HFFc6 (cell line): ENCODE measurements around the gene ATF3. TPM values are rescaled to one million over a fixed set of nuclear protein-coding genes. Genes with fewer than 3 reads are reported as not detected.

Experiments used
- DNase-seq: peaks from one replicate; pipeline ENCODE4 v3.0.0-alpha.2; 2018
- H3K27ac Mint-ChIP-seq: 2 replicates; pipeline ENCODE4 v1.8.0; 2020; ENCODE audit warnings: mild to moderate bottlenecking, mixed read lengths
- H3K27me3 Mint-ChIP-seq: 2 replicates; pipeline ENCODE4 v1.8.0; 2021; ENCODE audit warnings: mild to moderate bottlenecking, moderate library complexity, mixed read lengths; ENCODE audit not compliant: insufficient read depth
- H3K36me3 Mint-ChIP-seq: 2 replicates; pipeline ENCODE4 v1.8.0; 2021; ENCODE audit warnings: low read depth, mixed read lengths
- H3K4me1 Mint-ChIP-seq: 2 replicates; pipeline ENCODE4 v1.8.0; 2020; ENCODE audit warnings: low read depth, mixed read lengths
- H3K4me3 Mint-ChIP-seq: 2 replicates; pipeline ENCODE4 v1.8.0; 2020; ENCODE audit warnings: mild to moderate bottlenecking, moderate library complexity, mixed read lengths
- H3K9me3 Mint-ChIP-seq: 2 replicates; pipeline ENCODE4 v1.8.0; 2020; ENCODE audit warnings: mild to moderate bottlenecking, mixed read lengths
- CTCF ChIP-seq: fragments of 200-600 bp; sonication (generic); IDR thresholded peaks from 2 replicates; pipeline ENCODE4 v1.5.0; 2021; ENCODE audit warnings: antibody characterized with exemption, mild to moderate bottlenecking
- total RNA-seq, 6 experiments: library from RNA; stranded (reverse); fragmentation: NEBNext Ultra II Directional; extraction: Animal tissue kit (Norgen Biotek cat#: 25700); gene quantifications; 2 replicates in 1 of 6; 3 replicates in 5 of 6; pipeline ENCODE4 v1.2.3, GENCODE V29; 2021

Gene ATF3
- total RNA-seq, 6 experiments from 2014 or later = 1.9 to 5.5 (median 4.8) TPM

DNA sequence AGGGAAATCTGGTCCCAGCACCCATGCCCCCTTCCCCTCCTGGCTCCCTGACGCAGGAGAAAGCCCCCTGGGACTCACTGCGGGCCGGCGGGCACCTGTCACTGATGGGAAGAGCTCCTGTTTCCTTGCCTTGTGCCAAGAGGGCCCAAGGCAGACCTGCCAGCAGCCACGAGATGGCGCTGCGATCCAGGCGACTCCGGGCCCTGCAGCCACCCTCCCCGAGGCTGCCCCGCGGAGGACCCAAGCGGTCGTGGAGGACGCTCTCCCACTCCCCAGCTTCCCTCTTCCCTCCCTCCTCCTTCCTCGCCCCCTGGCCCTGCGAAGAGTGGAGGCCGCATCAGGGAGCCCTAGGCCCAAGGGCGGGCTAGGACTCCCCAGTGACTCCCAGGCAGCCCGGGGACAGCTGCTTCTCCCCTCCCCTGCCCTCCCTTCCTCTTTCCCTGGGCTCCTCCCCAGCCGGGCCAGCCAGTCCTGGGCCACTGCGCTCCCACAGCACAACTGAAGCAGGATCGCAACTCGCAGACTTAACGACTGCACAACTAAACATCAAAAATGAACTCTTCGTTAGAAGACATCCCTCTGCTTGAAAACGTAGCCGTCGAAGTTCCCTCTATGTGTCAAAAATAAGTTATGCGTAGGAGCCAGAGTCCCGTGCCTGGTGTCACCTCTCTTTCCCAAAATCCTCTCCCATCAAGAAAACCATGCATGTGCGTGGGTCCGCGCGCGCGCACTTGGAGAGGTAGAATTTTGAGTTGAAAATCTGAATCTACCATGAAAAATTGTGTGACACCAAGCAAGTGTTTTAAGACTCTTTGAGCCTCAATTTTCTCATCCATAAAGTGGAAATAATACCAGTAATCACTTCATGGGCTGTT is 56.9 kb downstream of the ATF3 start:
- peak; percentile 99 for TF ChIP-seq CTCF
- peaks cover 17% of the 10 kb centered on the region for H3K27me3 Mint-ChIP-seq
- H3K9me3 Mint-ChIP-seq = no peaks in the 10 kb centered on the region
- peaks cover 39% of the 10 kb centered on the region for H3K4me1 Mint-ChIP-seq
- DNase-seq = peak; percentile 73
- H3K27ac Mint-ChIP-seq = peak overlapping the region; percentile 84
- no peaks in the 10 kb centered on the region for H3K36me3 Mint-ChIP-seq
- peak overlapping the region; percentile 88 for H3K4me3 Mint-ChIP-seq

GRCh38 chr1:212666116-212666775 is 57.7 kb downstream of the ATF3 start:
- no peak for TF ChIP-seq CTCF
- Mint-ChIP-seq H3K36me3 (no peaks in the 10 kb centered on the region), H3K4me1 (peaks cover 44% of the 10 kb centered on the region), H3K27me3 (peaks cover 16% of the 10 kb centered on the region), H3K9me3 (no peaks in the 10 kb centered on the region), H3K27ac (peak overlapping the region; percentile 100), H3K4me3 (no peak overlapping the region; the same call in 1 of the 2 replicates)
- DNase-seq = no peak

GRCh38 chr1:212667223-212668139 is 58.9 kb downstream of the ATF3 start:
- no peaks in the 10 kb centered on the region for H3K9me3 Mint-ChIP-seq
- DNase-seq = peak; percentile 98
- no peaks in the 10 kb centered on the region for H3K36me3 Mint-ChIP-seq
- peak overlapping the region; percentile 89 for H3K4me3 Mint-ChIP-seq
- peak; percentile 30 for TF ChIP-seq CTCF
- peaks cover 14% of the 10 kb centered on the region for H3K27me3 Mint-ChIP-seq
- peaks cover 56% of the 10 kb centered on the region for H3K4me1 Mint-ChIP-seq
- peak overlapping the region; percentile 100 for H3K27ac Mint-ChIP-seq

DNA sequence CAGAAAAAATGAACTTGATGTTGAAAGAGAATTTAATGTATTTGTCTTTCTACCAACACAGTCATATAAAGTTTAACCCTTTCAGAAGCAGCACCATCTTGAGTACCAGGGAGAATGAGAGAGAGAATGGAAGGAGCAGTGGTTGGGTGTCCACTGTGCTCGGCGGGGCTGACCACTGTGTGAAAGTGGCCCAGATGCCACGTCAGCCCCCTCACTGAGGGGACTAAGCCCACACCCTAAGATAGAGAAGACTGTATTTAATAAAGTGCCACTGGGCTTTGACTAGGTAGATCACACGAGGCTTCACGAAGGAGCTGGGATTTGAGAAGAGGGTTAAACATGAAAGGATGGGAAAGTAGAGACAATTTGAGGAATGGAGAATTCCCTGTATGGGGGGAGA is 59.9 kb downstream of the ATF3 start:
- no peak for TF ChIP-seq CTCF
- no peaks in the 10 kb centered on the region for H3K9me3 Mint-ChIP-seq
- no peaks in the 10 kb centered on the region for H3K36me3 Mint-ChIP-seq
- no peak for DNase-seq
- H3K4me1 Mint-ChIP-seq = peaks cover 57% of the 10 kb centered on the region
- H3K27me3 Mint-ChIP-seq = peaks cover 11% of the 10 kb centered on the region
- peak overlapping the region; percentile 100 for H3K27ac Mint-ChIP-seq
- peak overlapping the region; percentile 89 for H3K4me3 Mint-ChIP-seq

DNA sequence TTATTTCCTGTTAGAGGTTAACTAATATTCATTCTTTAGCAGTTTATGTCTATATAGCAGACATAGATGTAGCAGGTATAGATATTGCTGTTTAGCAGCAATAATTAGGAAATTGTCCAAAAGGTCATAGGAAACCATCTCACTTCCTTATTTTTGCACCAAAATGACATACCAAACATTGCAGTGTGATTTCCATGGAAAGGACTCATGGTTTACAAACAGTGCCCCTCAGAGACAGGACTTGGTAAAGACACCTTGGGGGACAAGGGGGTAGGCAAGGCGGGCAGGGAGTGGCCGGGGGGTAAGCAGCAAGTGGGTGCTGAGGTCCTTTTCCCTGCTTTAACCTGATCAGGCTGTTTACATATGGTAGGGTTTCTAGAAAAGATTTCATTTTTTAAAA is 60.5 kb downstream of the ATF3 start:
- Mint-ChIP-seq H3K36me3 (no peaks in the 10 kb centered on the region), H3K4me3 (peak overlapping the region; percentile 89), H3K27me3 (peaks cover 11% of the 10 kb centered on the region), H3K4me1 (peaks cover 57% of the 10 kb centered on the region), H3K9me3 (no peaks in the 10 kb centered on the region), H3K27ac (peak overlapping the region; percentile 100)
- TF ChIP-seq CTCF = peak; percentile 67
- peak; percentile 8 for DNase-seq
